Keratinocyte (primary cell): ENCODE results near the gene CDON. TPM values are rescaled to one million over a fixed set of nuclear protein-coding genes. Genes with fewer than 3 reads are reported as not detected.

ENCODE experiments used
- DNase-seq: peaks from one replicate; pipeline ENCODE4 v3.0.0-alpha.2; 2011; ENCODE audit warnings: low read depth, missing footprints, low spot score
- FAIRE-seq: peaks from 2 replicates; lab custom pipeline; 2011; peaks lifted over from hg19 to GRCh38; lab: Jason Lieb, UNC
- H2AFZ ChIP-seq: 2 replicates; pipeline ENCODE4 v1.6.0; 2012; ENCODE audit warnings: low read length, control low read depth, inconsistent platforms; ENCODE audit not compliant: control insufficient read depth
- H3K27ac ChIP-seq: 2 replicates; pipeline ENCODE4 v1.5.1; 2011; ENCODE audit warnings: low read length; ENCODE audit not compliant: control insufficient read depth, insufficient read depth
- H3K27me3 ChIP-seq: 3 replicates; pipeline ENCODE4 v1.6.0; 2011; ENCODE audit warnings: low read length; ENCODE audit not compliant: control insufficient read depth, insufficient read depth; ENCODE audit errors: extremely low read depth
- H3K36me3 ChIP-seq, 2 experiments: 2 replicates in 1 of 2; 3 replicates in 1 of 2; pipeline ENCODE4 v1.5.1; 2011; ENCODE audit warnings: low read length in 2 of 2, mild to moderate bottlenecking in 1 of 2; ENCODE audit not compliant: control insufficient read depth in 2 of 2, insufficient read depth in 2 of 2; ENCODE audit errors: extremely low read depth in 1 of 2
- H3K4me1 ChIP-seq: 3 replicates; pipeline ENCODE4 v1.5.1; 2011; ENCODE audit warnings: low read length; ENCODE audit not compliant: control insufficient read depth, insufficient read depth; ENCODE audit errors: extremely low read depth
- H3K4me2 ChIP-seq: 3 replicates; pipeline ENCODE4 v1.6.0; 2011; ENCODE audit warnings: low read depth, low read length; ENCODE audit not compliant: control insufficient read depth, insufficient read depth; ENCODE audit errors: extremely low read depth
- H3K4me3 ChIP-seq, 3 experiments: fragments of 200-600 bp in 1 of 3; sonication (generic) in 1 of 3; 2 replicates in 2 of 3; 3 replicates in 1 of 3; pipeline ENCODE4 v1.5.1; 2011 to 2016; ENCODE audit warnings: low read length in 3 of 3, mild to moderate bottlenecking in 3 of 3, control low read depth in 2 of 3, inconsistent platforms in 1 of 3, low read depth in 1 of 3, mixed read lengths in 1 of 3, mixed run types in 1 of 3, moderate library complexity in 1 of 3; ENCODE audit not compliant: control insufficient read depth in 2 of 3, insufficient read depth in 2 of 3; ENCODE audit errors: extremely low read depth in 1 of 3
- H3K79me2 ChIP-seq: 2 replicates; pipeline ENCODE4 v1.6.0; 2012; ENCODE audit warnings: low read length; ENCODE audit not compliant: control insufficient read depth, insufficient read depth
- H3K9ac ChIP-seq: 3 replicates; pipeline ENCODE4 v1.6.0; 2011; ENCODE audit warnings: low read length; ENCODE audit not compliant: control insufficient read depth, insufficient read depth; ENCODE audit errors: extremely low read depth
- H3K9me1 ChIP-seq: 3 replicates; pipeline ENCODE4 v1.6.0; 2011; ENCODE audit warnings: low read length; ENCODE audit not compliant: control insufficient read depth, insufficient read depth; ENCODE audit errors: extremely low read depth
- H3K9me3 ChIP-seq: 2 replicates; pipeline ENCODE4 v1.5.1; 2012; ENCODE audit warnings: low read depth, low read length; ENCODE audit not compliant: control insufficient read depth
- H4K20me1 ChIP-seq: 3 replicates; pipeline ENCODE4 v1.6.0; 2011; ENCODE audit warnings: low read length; ENCODE audit not compliant: control insufficient read depth, insufficient read depth; ENCODE audit errors: extremely low read depth
- CTCF ChIP-seq, 3 experiments: IDR thresholded peaks in 1 of 3; conservative IDR thresholded peaks in 1 of 3; optimal IDR thresholded peaks in 1 of 3; 2 replicates in 2 of 3; 3 replicates in 1 of 3; pipeline versions ENCODE3 to v1.5.1; 2011; ENCODE audit warnings: low read length in 3 of 3, mild to moderate bottlenecking in 3 of 3, moderate library complexity in 2 of 3, control low read depth in 1 of 3, inconsistent platforms in 1 of 3; ENCODE audit not compliant: insufficient read depth in 2 of 3; ENCODE audit errors: extremely low read depth in 1 of 3
- EZH2 ChIP-seq: IDR thresholded peaks from one replicate; pipeline ENCODE4 v1.6.1; 2012; ENCODE audit warnings: inconsistent platforms, mild to moderate bottlenecking, low read length, moderate library complexity
- dilution Hi-C: fragments of 300-500 bp; cut with MboI; formaldehyde crosslinking; loops from one replicate; pipeline ENCODE4 v1.7.0; 2020; ENCODE audit warnings: low sequenced_read_pairs; ENCODE audit not compliant: extremely low pct_ligation_motif_present
- polyA plus RNA-seq, 5 experiments: library from polyadenylated mRNA; depleted of rRNA in 3 of 5; stranded (reverse) in 3 of 5; stranded (forward) in 1 of 5; unstranded in 1 of 5; fragments of >200 nt; gene quantifications; 1 replicate in 1 of 5; 2 replicates in 3 of 5; 3 replicates in 1 of 5; pipeline versions ENCODE4 v1.2.1 to v1.2.3, GENCODE V29; 2011 to 2012; ENCODE audit warnings: missing spikeins in 2 of 5, low read depth in 1 of 5, low replicate concordance in 1 of 5

CDON gene
- polyA plus RNA-seq, 1 donor (not counting 4 experiments of a cell fraction or from before 2014, with no cell fraction given) = 1.0 TPM

- no peak overlapping the region for H3K4me2 ChIP-seq
- no peak for FAIRE-seq
- H3K27me3 ChIP-seq = no peaks in the 10 kb centered on the region
- H3K9ac ChIP-seq = no peak overlapping the region
- no peaks in the 10 kb centered on the region for H3K9me1 ChIP-seq
- H2AFZ ChIP-seq = no peak overlapping the region
- H3K27ac ChIP-seq = no peak overlapping the region
- dilution Hi-C loops = loop anchor here (25.0 kb wide), 1 partner anchor 272 kb away; the partner anchor contains the start of genes FAM118B and RPUSD4
- no peaks in the 10 kb centered on the region for H3K4me1 ChIP-seq
- no peak for TF ChIP-seq CTCF (optimal IDR thresholded peaks at IDR 0.05 in 1 of 3, IDR thresholded peaks at IDR 0.05 in 1 of 3, conservative IDR thresholded peaks at IDR 0.05 in 1 of 3; ENCODE audit: extremely low read depth in 1 of 3, insufficient read depth in 2 of 3, low read length in 3 of 3)
- TF ChIP-seq EZH2 = no peak
- no peak for DNase-seq
- no peak overlapping the region for H3K4me3 ChIP-seq
- H3K36me3 ChIP-seq = no peaks in the 10 kb centered on the region
- H4K20me1 ChIP-seq = no peaks in the 10 kb centered on the region
- no peaks in the 10 kb centered on the region for H3K79me2 ChIP-seq
- H3K9me3 ChIP-seq = no peaks in the 10 kb centered on the region
Measured at GRCh38 chr11:125940145-125940544, 122.5 kb downstream of the CDON start.

GRCh38 chr11:125939081-125939521 lies 123.6 kb downstream of the CDON start:
- Histone ChIP-seq H3K27ac (no peak overlapping the region), H3K36me3 (no peaks in the 10 kb centered on the region), H3K9me3 (no peaks in the 10 kb centered on the region), H3K27me3 (no peaks in the 10 kb centered on the region), H3K9ac (no peak overlapping the region), H3K4me3 (no peak overlapping the region), H2AFZ (no peak overlapping the region), H3K9me1 (no peaks in the 10 kb centered on the region), H3K4me2 (no peak overlapping the region), H3K79me2 (no peaks in the 10 kb centered on the region), H3K4me1 (no peaks in the 10 kb centered on the region), H4K20me1 (no peaks in the 10 kb centered on the region)
- TF ChIP-seq CTCF (optimal IDR thresholded peaks at IDR 0.05 in 1 of 3, IDR thresholded peaks at IDR 0.05 in 1 of 3, conservative IDR thresholded peaks at IDR 0.05 in 1 of 3; ENCODE audit: extremely low read depth in 1 of 3, insufficient read depth in 2 of 3, low read length in 3 of 3) (no peak), EZH2 (no peak)
- DNase-seq (no peak), FAIRE-seq (no peak)
- dilution Hi-C loops = loop anchor here (25.0 kb wide), 1 partner anchor 273 kb away; the partner anchor contains the start of genes FAM118B and RPUSD4
